SHP77 (cell line): ENCODE measurements around the gene SLC26A1.

Source experiments
- DNase-seq, 2 experiments: peaks; one replicate each; lab custom pipeline; 2025; lab: John Stamatoyannopoulos, UW

The SLC26A1 gene

GRCh38 chr4:1028574-1029220 lies 35.5 kb upstream of the SLC26A1 start:
- DNase-seq = no peak

- no peak for DNase-seq
Observed at GRCh38 chr4:1027915-1028238, 34.7 kb upstream of the SLC26A1 start.

GRCh38 chr4:1027219-1027914 lies 34.2 kb upstream of the SLC26A1 start:
- no peak for DNase-seq

GRCh38 chr4:1026115-1026514 lies 32.9 kb upstream of the SLC26A1 start:
- no peak for DNase-seq

GRCh38 chr4:1024882-1025545 lies 31.8 kb upstream of the SLC26A1 start:
- no peak for DNase-seq

- DNase-seq = no peak
Observed at GRCh38 chr4:1023895-1024740, 30.9 kb upstream of the SLC26A1 start.

- DNase-seq = no peak
Observed at GRCh38 chr4:1023075-1023640, 30.0 kb upstream of the SLC26A1 start.

- DNase-seq = no peak
Observed at GRCh38 chr4:1022739-1023066, 29.5 kb upstream of the SLC26A1 start.

GRCh38 chr4:1022051-1022738 lies 29.0 kb upstream of the SLC26A1 start:
- no peak for DNase-seq

- DNase-seq = no peak
Observed at GRCh38 chr4:1021386-1022050, 28.3 kb upstream of the SLC26A1 start.

- no peak for DNase-seq
Observed at GRCh38 chr4:1019729-1020470, 26.7 kb upstream of the SLC26A1 start.

GRCh38 chr4:1019320-1019719 lies 26.1 kb upstream of the SLC26A1 start:
- no peak for DNase-seq

GRCh38 chr4:1018147-1019020 lies 25.2 kb upstream of the SLC26A1 start:
- no peak for DNase-seq

- DNase-seq = no peak
Observed at GRCh38 chr4:1017706-1018105, 24.5 kb upstream of the SLC26A1 start.

GRCh38 chr4:1017211-1017610 lies 24.0 kb upstream of the SLC26A1 start:
- DNase-seq = no peak

- DNase-seq = no peak
Observed at GRCh38 chr4:1015746-1016145, 22.5 kb upstream of the SLC26A1 start.

GRCh38 chr4:1015179-1015578 lies 22.0 kb upstream of the SLC26A1 start:
- no peak for DNase-seq

GRCh38 chr4:1014291-1015167 lies 21.3 kb upstream of the SLC26A1 start:
- no peak for DNase-seq
